ENCODE data around the gene RAB41.
"Not testable (repeated sequence)": the region's sequence is repeated elsewhere in the genome, so short reads cannot be mapped to it uniquely, and the experiment has no call there.

RAB41 gene

GRCh38 chrX:70293621-70294020 lies 11.6 kb downstream of the RAB41 start:
- Histone ChIP-seq H3K9me3 (ENCODE audit: severe bottlenecking) (no peaks in the 10 kb centered on the region), H3K27me3 (ENCODE audit: insufficient read depth, poor library complexity, severe bottlenecking) (no peaks in the 10 kb centered on the region), H3K4me3 (ENCODE audit: severe bottlenecking) (no peak overlapping the region), H3K4me1 (ENCODE audit: insufficient read depth, poor library complexity, severe bottlenecking) (no peaks in the 10 kb centered on the region), H3K36me3 (ENCODE audit: low read depth) (peaks cover 22% of the 10 kb centered on the region), H3K27ac (ENCODE audit: poor library complexity, severe bottlenecking) (no peak overlapping the region)
- DNase-seq (ENCODE audit: low spot score) = no peak
- ATAC-seq (ENCODE audit: low read depth) = no peak
- TF ChIP-seq CTCF (IDR thresholded peaks at IDR 0.05; ENCODE audit: poor library complexity, severe bottlenecking) = no peak

GRCh38 chrX:70301716-70302115 lies 19.7 kb downstream of the RAB41 start:
- no peaks in the 10 kb centered on the region for H3K4me1 ChIP-seq (ENCODE audit: insufficient read depth, poor library complexity, severe bottlenecking)
- no peak for DNase-seq (ENCODE audit: low spot score)
- H3K4me3 ChIP-seq (ENCODE audit: severe bottlenecking) = no peak overlapping the region
- no peak for TF ChIP-seq CTCF (IDR thresholded peaks at IDR 0.05; ENCODE audit: poor library complexity, severe bottlenecking)
- H3K9me3 ChIP-seq (ENCODE audit: severe bottlenecking) = no peaks in the 10 kb centered on the region
- no peaks in the 10 kb centered on the region for H3K27me3 ChIP-seq (ENCODE audit: insufficient read depth, poor library complexity, severe bottlenecking)
- peaks cover 40% of the 10 kb centered on the region for H3K36me3 ChIP-seq (ENCODE audit: low read depth)
- no peak overlapping the region for H3K27ac ChIP-seq (ENCODE audit: poor library complexity, severe bottlenecking)
- ATAC-seq (ENCODE audit: low read depth) = no peak

- peaks cover 14% of the 10 kb centered on the region for H3K36me3 ChIP-seq (ENCODE audit: low read depth)
- H3K9me3 ChIP-seq (ENCODE audit: severe bottlenecking) = no peaks in the 10 kb centered on the region
- H3K27me3 ChIP-seq (ENCODE audit: insufficient read depth, poor library complexity, severe bottlenecking) = no peaks in the 10 kb centered on the region
- no peak overlapping the region for H3K27ac ChIP-seq (ENCODE audit: poor library complexity, severe bottlenecking)
- ATAC-seq (ENCODE audit: low read depth) (no peak), DNase-seq (ENCODE audit: low spot score) (no peak)
- no peak overlapping the region for H3K4me3 ChIP-seq (ENCODE audit: severe bottlenecking)
- no peak for TF ChIP-seq CTCF (IDR thresholded peaks at IDR 0.05; ENCODE audit: poor library complexity, severe bottlenecking)
- no peaks in the 10 kb centered on the region for H3K4me1 ChIP-seq (ENCODE audit: insufficient read depth, poor library complexity, severe bottlenecking)
These were observed 31.5 kb downstream of the RAB41 start for GRCh38 chrX:70313503-70313902.

- Histone ChIP-seq H3K27ac (ENCODE audit: poor library complexity, severe bottlenecking) (no peak overlapping the region), H3K4me1 (ENCODE audit: insufficient read depth, poor library complexity, severe bottlenecking) (no peaks in the 10 kb centered on the region), H3K9me3 (ENCODE audit: severe bottlenecking) (no peaks in the 10 kb centered on the region), H3K27me3 (ENCODE audit: insufficient read depth, poor library complexity, severe bottlenecking) (no peaks in the 10 kb centered on the region), H3K36me3 (ENCODE audit: low read depth) (no peaks in the 10 kb centered on the region), H3K4me3 (ENCODE audit: severe bottlenecking) (no peak overlapping the region)
- ATAC-seq (ENCODE audit: low read depth) = no peak
- no peak for TF ChIP-seq CTCF (IDR thresholded peaks at IDR 0.05; ENCODE audit: poor library complexity, severe bottlenecking)
- DNase-seq (ENCODE audit: low spot score) = no peak
These were observed 40.8 kb downstream of the RAB41 start for GRCh38 chrX:70322784-70323183.

GRCh38 chrX:70323628-70324027 lies 41.7 kb downstream of the RAB41 start:
- H3K4me3 ChIP-seq (ENCODE audit: severe bottlenecking); ATAC-seq (ENCODE audit: low read depth); H3K27ac ChIP-seq (ENCODE audit: poor library complexity, severe bottlenecking); H3K27me3 ChIP-seq (ENCODE audit: insufficient read depth, poor library complexity, severe bottlenecking); H3K4me1 ChIP-seq (ENCODE audit: insufficient read depth, poor library complexity, severe bottlenecking); H3K9me3 ChIP-seq (ENCODE audit: severe bottlenecking); DNase-seq (ENCODE audit: low spot score); H3K36me3 ChIP-seq (ENCODE audit: low read depth): not testable (repeated sequence)

All from RWPE2 (cell line).